ENCODE data around the gene UGT2A1. TPM values are rescaled to one million over a fixed set of nuclear protein-coding genes. Genes with fewer than 3 reads are reported as not detected.

The UGT2A1 gene
- total RNA-seq, 4 donors from 2014 or later = not detected

DNA sequence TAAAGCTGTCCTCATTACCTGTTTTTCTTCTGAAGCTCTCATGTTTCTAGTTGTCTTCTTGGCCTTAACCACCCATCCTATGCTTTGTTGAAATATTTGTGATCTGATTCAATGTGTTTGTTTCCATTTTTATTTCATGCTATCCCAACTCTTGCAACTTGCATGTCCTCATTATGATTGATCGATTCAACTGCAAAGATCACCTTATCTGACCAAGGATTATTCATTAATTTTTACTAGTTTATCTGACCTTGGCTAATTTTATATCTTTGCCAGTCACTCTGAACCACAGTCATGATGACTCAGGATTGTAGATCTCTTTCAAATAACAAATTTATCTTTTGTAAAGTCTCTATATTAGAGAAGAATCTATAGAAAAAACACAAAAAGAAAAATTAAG is 84.3 kb downstream of the UGT2A1 start:
- no peaks in the 10 kb centered on the region for H3K9me3 ChIP-seq
- no peaks in the 10 kb centered on the region for H3K36me3 ChIP-seq
- no peak overlapping the region for H3K27ac ChIP-seq
- no peaks in the 10 kb centered on the region for H3K4me1 ChIP-seq
- H3K4me3 ChIP-seq = no peak overlapping the region
- intact Hi-C loops (cut with DNase I; ENCODE audit: low total_unique reads) (no loop called here), in situ Hi-C loops (cut with MboI; ENCODE audit: low sequenced_read_pairs in 4 of 4) (no loop called here)
- TF ChIP-seq, protein P1, sequence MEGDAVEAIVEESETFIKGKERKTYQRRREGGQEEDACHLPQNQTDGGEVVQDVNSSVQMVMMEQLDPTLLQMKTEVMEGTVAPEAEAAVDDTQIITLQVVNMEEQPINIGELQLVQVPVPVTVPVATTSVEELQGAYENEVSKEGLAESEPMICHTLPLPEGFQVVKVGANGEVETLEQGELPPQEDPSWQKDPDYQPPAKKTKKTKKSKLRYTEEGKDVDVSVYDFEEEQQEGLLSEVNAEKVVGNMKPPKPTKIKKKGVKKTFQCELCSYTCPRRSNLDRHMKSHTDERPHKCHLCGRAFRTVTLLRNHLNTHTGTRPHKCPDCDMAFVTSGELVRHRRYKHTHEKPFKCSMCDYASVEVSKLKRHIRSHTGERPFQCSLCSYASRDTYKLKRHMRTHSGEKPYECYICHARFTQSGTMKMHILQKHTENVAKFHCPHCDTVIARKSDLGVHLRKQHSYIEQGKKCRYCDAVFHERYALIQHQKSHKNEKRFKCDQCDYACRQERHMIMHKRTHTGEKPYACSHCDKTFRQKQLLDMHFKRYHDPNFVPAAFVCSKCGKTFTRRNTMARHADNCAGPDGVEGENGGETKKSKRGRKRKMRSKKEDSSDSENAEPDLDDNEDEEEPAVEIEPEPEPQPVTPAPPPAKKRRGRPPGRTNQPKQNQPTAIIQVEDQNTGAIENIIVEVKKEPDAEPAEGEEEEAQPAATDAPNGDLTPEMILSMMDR (IDR thresholded peaks at IDR 0.05 in 4 of 5, conservative IDR thresholded peaks at IDR 0.05 in 1 of 5) = no peak
- no peak for TF ChIP-seq POLR2A (IDR thresholded peaks at IDR 0.05)
- no peaks in the 10 kb centered on the region for H3K27me3 ChIP-seq
- DNase-seq (no peak), ATAC-seq (no peak)

DNA sequence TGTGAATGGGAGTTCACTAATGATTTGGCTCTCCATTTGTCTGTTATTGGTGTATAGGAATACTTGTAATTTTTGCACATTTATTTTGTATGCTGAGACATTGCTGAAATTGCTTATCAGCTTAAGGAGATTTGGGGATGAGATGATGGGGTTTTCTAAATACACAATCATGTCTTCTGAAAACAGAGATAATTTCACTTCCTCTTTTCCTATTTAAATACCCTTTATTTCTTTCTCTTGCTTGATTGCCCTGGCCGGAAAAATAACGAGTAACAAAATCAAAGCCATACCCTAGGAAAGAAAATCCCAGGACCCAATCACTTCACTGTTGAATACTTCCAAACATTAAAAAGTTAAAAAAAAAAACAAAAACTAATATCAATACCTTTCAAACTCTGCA is 89.6 kb downstream of the UGT2A1 start:
- no peak for TF ChIP-seq POLR2A (IDR thresholded peaks at IDR 0.05)
- TF ChIP-seq, protein P1 (IDR thresholded peaks at IDR 0.05 in 4 of 5, conservative IDR thresholded peaks at IDR 0.05 in 1 of 5) = no peak
- ATAC-seq = no peak
- H3K27ac ChIP-seq = no peak overlapping the region
- H3K4me3 ChIP-seq = no peak overlapping the region
- intact Hi-C loops (cut with DNase I; ENCODE audit: low total_unique reads) (no loop called here), in situ Hi-C loops (cut with MboI; ENCODE audit: low sequenced_read_pairs in 4 of 4) (no loop called here)
- no peaks in the 10 kb centered on the region for H3K36me3 ChIP-seq
- DNase-seq = no peak
- H3K9me3 ChIP-seq = no peaks in the 10 kb centered on the region
- no peaks in the 10 kb centered on the region for H3K4me1 ChIP-seq
- no peaks in the 10 kb centered on the region for H3K27me3 ChIP-seq

DNA sequence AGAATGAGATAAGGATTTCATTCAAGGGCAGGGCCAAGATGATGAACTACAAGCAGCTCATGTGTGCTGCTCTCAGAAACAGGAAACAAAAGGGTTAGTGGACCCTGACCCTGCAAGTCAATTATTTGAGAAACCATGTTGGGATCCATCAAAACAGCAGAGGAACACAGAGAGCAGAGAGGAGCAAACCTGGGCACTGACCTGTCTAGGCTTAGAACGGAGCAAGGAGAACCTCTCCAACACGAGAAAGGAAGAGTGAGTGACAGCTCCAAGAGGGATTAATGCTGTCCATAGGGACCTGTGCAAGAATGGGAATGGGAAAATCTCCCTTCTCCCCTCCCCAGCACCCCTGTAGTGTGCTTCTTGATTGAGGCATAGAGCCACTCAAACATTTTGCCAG is 103.4 kb downstream of the UGT2A1 start:
- Histone ChIP-seq H3K36me3 (no peaks in the 10 kb centered on the region), H3K9me3 (no peaks in the 10 kb centered on the region), H3K4me1 (no peaks in the 10 kb centered on the region), H3K4me3 (no peak overlapping the region), H3K27ac (no peak overlapping the region), H3K27me3 (no peaks in the 10 kb centered on the region)
- intact Hi-C loops (cut with DNase I; ENCODE audit: low total_unique reads) = no loop called here
- TF ChIP-seq, protein P1 (IDR thresholded peaks at IDR 0.05 in 4 of 5, conservative IDR thresholded peaks at IDR 0.05 in 1 of 5) = no peak
- TF ChIP-seq POLR2A (IDR thresholded peaks at IDR 0.05) = no peak
- in situ Hi-C loops (cut with MboI; ENCODE audit: low sequenced_read_pairs in 4 of 4) = no loop called here
- DNase-seq (no peak), ATAC-seq (no peak)

DNA sequence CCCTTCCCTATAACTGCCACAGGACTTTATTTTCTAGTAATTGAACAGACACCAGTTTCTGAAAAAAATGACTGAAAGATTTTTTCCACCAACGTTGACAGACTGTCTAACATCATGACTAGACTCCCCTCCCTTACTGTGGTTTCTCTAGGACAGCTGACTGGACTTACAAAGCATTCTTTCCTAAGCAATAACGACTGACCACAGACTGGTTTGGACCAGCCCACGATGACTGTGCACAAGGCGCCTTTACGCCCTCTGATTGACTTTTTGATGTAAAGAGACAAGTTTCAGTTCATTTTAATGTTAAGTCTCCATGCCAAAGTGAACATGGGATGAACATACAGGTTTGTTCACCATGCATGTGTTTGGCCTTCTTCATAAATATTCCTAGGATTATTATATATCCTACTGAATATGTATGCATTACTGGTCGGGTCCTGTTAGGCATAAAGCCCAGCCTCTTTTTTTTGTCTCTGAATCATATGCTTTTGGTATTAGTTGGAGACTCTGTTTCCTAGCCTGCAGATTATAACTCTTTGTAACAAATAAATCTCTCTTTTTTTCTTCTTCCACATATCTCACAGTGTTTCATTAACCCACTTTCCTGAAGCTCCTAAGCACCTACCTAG is 106.8 kb downstream of the UGT2A1 start:
- Histone ChIP-seq H3K4me1 (no peaks in the 10 kb centered on the region), H3K27ac (no peak overlapping the region), H3K27me3 (no peaks in the 10 kb centered on the region), H3K4me3 (no peak overlapping the region), H3K9me3 (no peaks in the 10 kb centered on the region), H3K36me3 (no peaks in the 10 kb centered on the region)
- in situ Hi-C loops (cut with MboI; ENCODE audit: low sequenced_read_pairs in 4 of 4) (no loop called here), intact Hi-C loops (cut with DNase I; ENCODE audit: low total_unique reads) (no loop called here)
- ATAC-seq (no peak), DNase-seq (no peak)
- no peak for TF ChIP-seq POLR2A (IDR thresholded peaks at IDR 0.05)
- TF ChIP-seq, protein P1 (IDR thresholded peaks at IDR 0.05 in 4 of 5, conservative IDR thresholded peaks at IDR 0.05 in 1 of 5) = no peak

Other genes with a start within 250 kb of the UGT2A1 start
- gene UGT2B4, start 157.3 kb downstream of the UGT2A1 start, total RNA-seq = 1 to 10 TPM in 1 of 4 donors, under 1 TPM in 1, not detected in 2; 0.78 to 2.3 TPM
- gene UGT2A2, start 13.6 kb downstream of the UGT2A1 start, total RNA-seq = not detected
- under 1 TPM in 3 of 4 donors, not detected in 1; 0.36 to 0.70 (median 0.55) TPM for gene SULT1B1, start 107.4 kb upstream of the UGT2A1 start, total RNA-seq
- not detected for gene SULT1E1, start 206.9 kb upstream of the UGT2A1 start, total RNA-seq